Measurements from ENCODE around the gene RAB40C. TPM values are rescaled to one million over a fixed set of nuclear protein-coding genes. Genes with fewer than 3 reads are reported as not detected.

RAB40C gene
- polyA plus RNA-seq, 1 donor (not counting 4 experiments of a cell fraction or from before 2014, with no cell fraction given): 4.0 TPM

- no peaks in the 10 kb centered on the region for H3K79me2 ChIP-seq (ENCODE audit: control insufficient read depth, insufficient read depth, low read length)
- H3K36me3 ChIP-seq (ENCODE audit: control insufficient read depth in 2 of 2, extremely low read depth in 1 of 2, insufficient read depth in 2 of 2, low read length in 2 of 2): peaks cover 2 to 3% of the 10 kb centered on the region in 2 experiments
- H3K4me3 ChIP-seq (ENCODE audit: control insufficient read depth in 2 of 3, extremely low read depth in 1 of 3, insufficient read depth in 2 of 3, low read depth in 1 of 3, low read length in 3 of 3): no peak overlapping the region
- H3K27me3 ChIP-seq (ENCODE audit: control insufficient read depth, extremely low read depth, insufficient read depth, low read length): no peaks in the 10 kb centered on the region
- peaks cover 20% of the 10 kb centered on the region for H3K4me1 ChIP-seq (ENCODE audit: control insufficient read depth, extremely low read depth, insufficient read depth, low read length)
- no peaks in the 10 kb centered on the region for H3K9me1 ChIP-seq (ENCODE audit: control insufficient read depth, extremely low read depth, insufficient read depth, low read length)
- H4K20me1 ChIP-seq (ENCODE audit: control insufficient read depth, extremely low read depth, insufficient read depth, low read length): peaks cover 2% of the 10 kb centered on the region
- H3K9ac ChIP-seq (ENCODE audit: control insufficient read depth, extremely low read depth, insufficient read depth, low read length): no peak overlapping the region
- dilution Hi-C loops (cut with MboI; ENCODE audit: extremely low pct_ligation_motif_present, low sequenced_read_pairs): no loop called here
- H2AFZ ChIP-seq (ENCODE audit: control insufficient read depth, low read length): no peak overlapping the region
- H3K4me2 ChIP-seq (ENCODE audit: control insufficient read depth, extremely low read depth, insufficient read depth, low read depth, low read length): peak overlapping the region; percentile 10
- no peaks in the 10 kb centered on the region for H3K9me3 ChIP-seq (ENCODE audit: control insufficient read depth, low read depth, low read length)
- TF ChIP-seq CTCF (optimal IDR thresholded peaks at IDR 0.05 in 1 of 3, IDR thresholded peaks at IDR 0.05 in 1 of 3, conservative IDR thresholded peaks at IDR 0.05 in 1 of 3; ENCODE audit: extremely low read depth in 1 of 3, insufficient read depth in 2 of 3, low read length in 3 of 3) (no peak), EZH2 (IDR thresholded peaks at IDR 0.05; ENCODE audit: low read length) (no peak)
- DNase-seq (ENCODE audit: low read depth, low spot score): peak; percentile 52
- H3K27ac ChIP-seq (ENCODE audit: control insufficient read depth, insufficient read depth, low read length): peak overlapping the region; percentile 49
- peak; percentile 13 for FAIRE-seq
These were observed 37.1 kb downstream of the RAB40C start for GRCh38 chr16:626787-627453.

- Histone ChIP-seq H3K9ac (ENCODE audit: control insufficient read depth, extremely low read depth, insufficient read depth, low read length) (no peak overlapping the region), H3K9me1 (ENCODE audit: control insufficient read depth, extremely low read depth, insufficient read depth, low read length) (no peaks in the 10 kb centered on the region), H3K4me3 (ENCODE audit: control insufficient read depth in 2 of 3, extremely low read depth in 1 of 3, insufficient read depth in 2 of 3, low read depth in 1 of 3, low read length in 3 of 3) (no peak overlapping the region), H3K27me3 (ENCODE audit: control insufficient read depth, extremely low read depth, insufficient read depth, low read length) (no peaks in the 10 kb centered on the region), H3K4me2 (ENCODE audit: control insufficient read depth, extremely low read depth, insufficient read depth, low read depth, low read length) (no peak overlapping the region), H3K79me2 (ENCODE audit: control insufficient read depth, insufficient read depth, low read length) (no peaks in the 10 kb centered on the region), H2AFZ (ENCODE audit: control insufficient read depth, low read length) (no peak overlapping the region), H4K20me1 (ENCODE audit: control insufficient read depth, extremely low read depth, insufficient read depth, low read length) (no peaks in the 10 kb centered on the region), H3K4me1 (ENCODE audit: control insufficient read depth, extremely low read depth, insufficient read depth, low read length) (peaks cover 15% of the 10 kb centered on the region), H3K36me3 (ENCODE audit: control insufficient read depth in 2 of 2, extremely low read depth in 1 of 2, insufficient read depth in 2 of 2, low read length in 2 of 2) (peaks cover 2 to 3% of the 10 kb centered on the region in 2 experiments), H3K9me3 (ENCODE audit: control insufficient read depth, low read depth, low read length) (no peaks in the 10 kb centered on the region), H3K27ac (ENCODE audit: control insufficient read depth, insufficient read depth, low read length) (no peak overlapping the region)
- DNase-seq (ENCODE audit: low read depth, low spot score): no peak
- FAIRE-seq: no peak
- dilution Hi-C loops (cut with MboI; ENCODE audit: extremely low pct_ligation_motif_present, low sequenced_read_pairs): no loop called here
- TF ChIP-seq EZH2 (IDR thresholded peaks at IDR 0.05; ENCODE audit: low read length): no peak
- no peak for TF ChIP-seq CTCF (optimal IDR thresholded peaks at IDR 0.05 in 1 of 3, IDR thresholded peaks at IDR 0.05 in 1 of 3, conservative IDR thresholded peaks at IDR 0.05 in 1 of 3; ENCODE audit: extremely low read depth in 1 of 3, insufficient read depth in 2 of 3, low read length in 3 of 3)
These were observed 37.8 kb downstream of the RAB40C start for GRCh38 chr16:627454-628239.

Data from keratinocyte (primary cell).